GM19240 (cell line): Measurements from ENCODE around the gene APLP2.

Source experiments
- DNase-seq: peaks from one replicate; pipeline ENCODE4 v3.0.0; 2011; ENCODE audit warnings: low spot score; ENCODE audit not compliant: insufficient read length

The APLP2 gene

GRCh38 chr11:130118165-130118564, 48.5 kb downstream of the APLP2 start:
- peak; percentile 32 for DNase-seq

- DNase-seq: peak; percentile 7
Observed at GRCh38 chr11:130118636-130119387, 49.1 kb downstream of the APLP2 start.

DNA sequence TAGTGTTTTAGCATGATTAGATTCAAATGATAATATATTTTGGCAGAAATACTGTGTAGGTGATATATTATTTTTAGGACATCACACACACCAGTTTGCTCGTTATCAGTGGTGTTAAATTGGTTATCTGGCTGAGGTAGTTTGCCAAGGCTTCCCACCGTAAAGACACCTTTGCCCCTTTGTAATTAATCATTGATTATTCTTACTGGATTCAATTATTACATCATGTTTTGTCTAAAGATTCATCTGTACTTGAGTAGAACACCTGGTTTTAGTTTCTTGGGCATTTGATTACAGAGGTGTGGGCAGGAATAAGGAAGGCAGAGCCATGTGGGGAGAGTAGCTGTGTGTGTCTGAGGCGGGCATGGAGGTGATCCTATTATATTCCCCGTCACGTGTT, 50.4 kb downstream of the APLP2 start:
- no peak for DNase-seq

GRCh38 chr11:130121445-130121978, 51.8 kb downstream of the APLP2 start:
- DNase-seq: no peak

- no peak for DNase-seq
Observed at GRCh38 chr11:130122141-130122575, 52.5 kb downstream of the APLP2 start.

DNA sequence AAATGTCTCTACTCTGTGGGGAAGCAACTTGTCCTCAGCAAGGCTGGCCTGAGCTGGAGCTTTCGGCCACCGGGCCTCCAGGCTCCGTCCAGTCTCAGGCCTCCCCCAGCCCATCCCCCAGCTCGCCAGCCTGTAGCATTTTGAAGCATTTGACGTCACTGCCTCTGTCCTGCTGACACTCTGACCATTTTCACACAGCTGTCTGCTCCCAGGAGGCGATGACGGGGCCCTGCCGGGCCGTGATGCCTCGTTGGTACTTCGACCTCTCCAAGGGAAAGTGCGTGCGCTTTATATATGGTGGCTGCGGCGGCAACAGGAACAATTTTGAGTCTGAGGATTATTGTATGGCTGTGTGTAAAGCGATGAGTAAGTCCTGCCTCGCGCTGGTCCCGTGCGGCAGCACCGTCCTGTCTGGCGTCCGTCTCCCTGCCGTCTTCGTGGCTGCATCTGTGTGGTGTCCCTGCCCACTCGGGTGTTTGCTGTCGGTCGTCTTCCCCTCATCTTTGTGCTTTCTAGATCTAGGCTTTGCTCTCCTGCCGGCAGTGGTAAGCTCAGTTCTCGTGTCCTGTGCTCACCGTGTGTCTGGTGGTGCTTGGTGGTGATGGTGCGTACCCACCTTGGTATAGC, 53.8 kb downstream of the APLP2 start:
- DNase-seq: no peak

- no peak for DNase-seq
Observed at GRCh38 chr11:130124096-130124495, 54.4 kb downstream of the APLP2 start.

DNA sequence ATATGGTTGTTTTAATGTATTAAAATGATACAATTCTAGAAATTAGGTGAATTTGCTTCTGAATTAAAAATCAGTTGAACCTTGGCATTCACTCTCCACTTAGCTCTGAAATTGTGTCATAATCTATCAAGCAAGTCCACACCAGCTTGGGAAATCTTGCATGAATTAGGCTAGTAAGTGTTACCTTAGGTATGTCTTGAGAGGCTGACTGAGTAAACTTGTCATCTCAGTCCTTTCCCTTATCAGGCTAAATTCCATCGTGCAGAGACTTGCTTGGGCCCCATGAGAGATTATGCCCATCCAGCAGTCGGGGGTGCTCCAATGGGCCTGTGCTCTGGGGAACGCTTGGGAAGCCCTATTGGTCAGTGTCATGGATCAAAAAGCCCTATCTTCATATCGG, 55.9 kb downstream of the APLP2 start:
- no peak for DNase-seq

GRCh38 chr11:130126516-130126915, 56.8 kb downstream of the APLP2 start:
- DNase-seq: no peak

DNA sequence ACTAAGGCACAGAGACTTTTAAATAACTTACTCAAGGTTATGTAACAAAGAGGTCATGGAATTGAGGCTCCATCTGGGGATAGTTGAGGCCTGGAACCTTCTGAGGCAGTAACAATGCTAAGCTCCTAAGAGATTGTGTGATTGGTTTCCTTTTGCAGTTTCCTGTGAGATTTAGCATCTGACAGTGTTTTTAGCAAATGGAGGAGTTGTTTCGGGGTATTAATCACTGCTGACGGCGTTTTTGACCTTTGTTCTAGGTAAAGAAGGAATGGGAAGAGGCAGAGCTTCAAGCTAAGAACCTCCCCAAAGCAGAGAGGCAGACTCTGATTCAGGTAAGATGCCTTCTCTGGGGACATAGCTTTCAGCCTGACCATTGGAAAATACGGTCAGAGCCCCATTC, 57.8 kb downstream of the APLP2 start:
- DNase-seq: no peak

DNA sequence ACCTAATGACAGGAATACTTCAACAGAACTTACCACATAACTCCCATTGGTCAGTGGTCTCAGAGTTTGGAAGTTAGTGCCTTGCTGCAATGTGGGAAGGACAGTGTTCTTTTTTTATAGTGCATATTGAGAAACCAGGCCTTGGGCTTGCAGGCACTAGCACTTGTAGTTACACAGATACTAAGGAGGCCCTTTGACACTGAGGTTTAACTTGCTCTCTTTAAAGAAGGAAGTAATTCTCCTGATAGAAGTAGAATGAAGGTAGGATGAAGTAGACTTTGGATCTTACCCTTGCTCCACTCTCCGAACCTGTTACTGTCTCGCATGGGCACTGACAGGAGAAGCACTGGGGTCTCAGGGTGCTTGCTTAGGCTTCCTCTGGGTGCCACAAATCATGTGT, 58.9 kb downstream of the APLP2 start:
- no peak for DNase-seq

- DNase-seq: no peak
Observed at GRCh38 chr11:130129922-130130321, 60.2 kb downstream of the APLP2 start.

DNA sequence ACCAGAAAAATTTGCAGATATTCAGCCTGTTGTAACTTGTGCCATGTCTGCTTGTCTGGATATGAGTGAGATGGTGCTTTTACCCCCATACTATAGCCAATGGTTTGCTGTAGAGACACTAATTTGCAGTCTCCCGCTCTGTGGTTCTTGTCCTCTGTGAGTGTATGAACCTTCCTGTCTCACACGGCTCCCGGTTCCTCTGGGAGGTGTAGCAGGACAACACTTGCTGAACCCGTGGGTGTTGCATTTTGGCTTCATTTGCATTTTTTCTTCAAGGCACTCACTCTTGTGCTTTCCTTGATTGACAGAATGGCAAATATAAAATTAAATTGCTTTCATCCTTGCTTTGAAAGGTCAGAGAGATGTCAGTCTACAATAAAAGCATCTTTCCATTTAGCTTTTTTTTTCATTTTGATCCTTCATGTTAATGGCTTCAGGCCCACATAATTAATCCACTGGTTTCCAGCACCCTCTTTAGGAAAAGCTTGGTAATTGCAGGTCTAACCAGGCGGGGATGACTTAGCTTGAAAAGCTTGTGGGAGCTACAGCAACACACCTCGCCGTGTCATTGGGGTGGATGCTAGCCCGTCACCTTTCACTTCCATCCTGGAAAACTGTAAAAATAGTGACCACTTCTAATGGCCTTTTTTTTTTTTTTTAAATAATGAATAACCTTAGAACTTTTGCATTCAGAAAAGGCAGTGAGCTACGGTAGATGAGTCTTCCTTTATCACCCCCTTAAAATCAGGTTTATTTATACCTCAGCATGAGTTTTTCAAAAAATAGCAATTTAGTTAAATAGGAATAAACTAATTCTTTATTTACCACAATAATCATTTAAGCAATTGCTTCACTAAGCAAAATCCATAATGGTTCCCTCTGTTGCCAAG, 62.5 kb downstream of the APLP2 start:
- DNase-seq: peak; percentile 65

DNA sequence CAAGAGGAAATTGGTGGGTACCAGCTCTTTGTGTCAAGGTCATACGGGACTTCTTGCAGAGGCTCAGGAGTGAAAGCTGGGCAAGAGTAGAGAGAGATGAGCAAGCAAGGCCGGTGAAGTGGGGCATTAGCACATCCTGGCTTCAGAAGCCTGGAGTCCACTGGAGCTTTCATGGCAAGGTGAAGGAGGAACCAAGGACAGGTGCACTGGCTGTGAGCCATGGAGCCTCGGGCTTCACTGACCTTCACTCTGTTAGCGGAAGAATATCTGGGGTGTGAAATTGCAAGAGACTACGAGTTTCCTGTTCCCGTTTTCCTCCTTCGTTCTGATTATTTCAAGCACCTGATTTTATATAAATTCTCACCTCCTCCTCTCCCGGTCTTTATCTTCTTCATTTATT, 64.0 kb downstream of the APLP2 start:
- DNase-seq: no peak

DNA sequence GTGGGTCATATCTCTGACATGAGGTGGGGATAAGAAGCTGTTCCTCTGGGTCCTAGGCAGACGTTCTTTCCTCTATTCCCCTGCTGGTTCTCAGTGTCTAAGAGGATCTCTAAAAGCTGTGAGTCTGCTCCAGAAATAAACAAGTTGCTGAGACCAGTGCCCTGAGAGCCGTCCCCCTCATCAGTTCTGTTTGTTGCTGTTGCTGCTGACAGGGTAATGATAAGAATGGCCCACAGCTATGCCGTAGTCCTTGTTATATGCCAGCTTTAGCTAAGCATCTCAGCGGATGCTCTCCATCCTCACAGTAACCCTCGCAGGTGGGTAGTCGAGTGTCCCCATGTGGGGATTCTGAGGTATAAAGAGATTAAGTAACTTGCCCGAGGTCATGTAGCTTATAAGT, 66.4 kb downstream of the APLP2 start:
- DNase-seq: no peak

DNA sequence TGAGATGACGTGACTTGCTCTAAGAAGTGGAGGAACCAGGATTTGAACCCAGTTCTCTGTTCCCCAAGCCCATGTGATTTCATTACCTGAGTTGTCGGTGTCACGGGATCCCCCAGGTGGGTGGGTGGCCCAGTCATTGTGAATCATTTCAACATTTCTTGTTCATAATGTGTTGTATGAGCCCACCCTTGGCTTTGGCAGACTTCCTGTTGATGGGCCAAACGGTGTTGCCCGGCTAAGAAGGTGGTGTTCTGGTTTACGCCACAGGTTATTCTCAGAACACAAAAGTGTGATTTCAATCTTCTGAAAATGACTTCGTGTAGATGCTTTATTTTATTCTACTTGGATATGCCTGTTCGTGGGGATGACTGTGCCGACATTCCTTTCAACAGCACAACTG, 68.3 kb downstream of the APLP2 start:
- DNase-seq: no peak

GRCh38 chr11:130139401-130139800, 69.7 kb downstream of the APLP2 start:
- no peak for DNase-seq

GRCh38 chr11:130141561-130142341, 72.1 kb downstream of the APLP2 start:
- DNase-seq: no peak

DNA sequence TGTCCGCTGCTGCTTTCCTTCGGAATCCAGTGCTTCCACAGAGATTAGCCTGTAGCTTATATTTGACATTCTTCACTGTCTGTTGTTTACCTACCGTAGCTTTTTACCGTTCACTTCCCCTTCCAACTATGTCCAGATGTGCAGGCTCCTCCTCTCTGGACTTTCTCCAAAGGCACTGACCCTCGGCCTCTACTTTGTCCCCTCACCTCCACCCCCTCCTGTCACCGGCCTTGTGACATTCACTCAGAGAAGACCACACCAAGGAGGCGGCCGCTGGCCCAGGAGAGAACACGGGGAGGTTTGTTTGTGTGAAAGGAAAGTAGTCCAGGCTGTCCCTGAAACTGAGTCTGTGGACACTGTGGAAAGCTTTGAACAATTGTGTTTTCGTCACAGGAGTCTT, 74.4 kb downstream of the APLP2 start:
- DNase-seq: no peak

DNA sequence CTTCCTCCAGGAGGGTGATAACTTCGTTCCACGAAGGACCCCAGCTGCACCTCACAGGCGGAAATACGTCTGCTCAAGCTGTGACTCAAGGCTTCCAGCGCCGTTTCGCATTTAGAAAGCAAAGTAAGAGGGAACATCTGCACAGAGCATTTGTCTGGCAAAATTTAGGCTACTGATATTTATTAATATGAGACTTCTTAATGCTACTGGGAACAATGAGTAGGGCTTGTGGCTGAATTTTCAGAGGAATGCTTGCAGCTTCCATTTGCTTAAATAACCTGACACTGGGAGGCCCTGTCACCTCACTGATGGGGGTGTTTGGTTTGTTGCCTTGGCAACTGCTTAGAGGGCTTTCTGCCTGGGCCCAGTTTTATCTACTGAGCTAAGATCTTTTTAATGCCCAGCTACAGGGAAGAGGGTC, 75.2 kb downstream of the APLP2 start:
- DNase-seq: no peak

DNA sequence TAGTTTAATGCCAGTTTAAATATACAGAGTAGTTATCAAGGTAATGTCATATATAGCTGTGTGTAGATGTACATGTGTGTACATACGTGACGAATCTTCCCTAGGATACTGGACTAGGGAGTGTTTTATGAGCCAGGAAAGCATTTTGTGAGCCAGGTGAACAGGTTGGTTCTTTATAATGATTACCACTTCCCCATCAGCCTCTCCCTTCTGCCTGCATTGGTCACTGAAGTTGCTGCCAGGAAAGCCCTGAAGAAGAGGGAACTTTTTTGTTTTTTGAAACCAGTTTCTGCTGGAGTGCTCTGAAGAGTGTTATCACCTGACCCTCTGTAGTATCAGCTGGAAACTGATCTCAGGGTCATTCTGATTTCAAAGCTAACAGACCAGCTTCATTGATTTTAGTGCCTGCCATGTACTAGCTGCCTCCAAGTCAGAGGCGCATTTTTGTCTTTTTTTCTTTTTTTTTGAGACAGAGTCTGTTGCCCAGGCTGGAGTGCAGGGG, 75.7 kb downstream of the APLP2 start:
- DNase-seq: no peak
